HEK293 (cell line): Measurements from ENCODE around the gene ZFR2.
A peak's percentile ranks its signal among the peaks of the same experiment; 100 is the strongest.

Source experiments
- BCL11B ChIP-seq: fragments of 450-650 bp; formaldehyde crosslinking; IDR thresholded peaks from 2 replicates; pipeline ENCODE4 v1.5.1; 2016; ENCODE audit warnings: low read depth, missing biosample characterization, missing genetic modification characterization
- IKZF3 ChIP-seq: fragments of 450-650 bp; IDR thresholded peaks from 2 replicates; pipeline ENCODE4 v1.5.0; 2018; ENCODE audit warnings: missing biosample characterization, mild to moderate bottlenecking, missing genetic modification characterization, moderate library complexity
- INSM2 ChIP-seq: fragments of 450-650 bp; formaldehyde crosslinking; IDR thresholded peaks from 2 replicates; pipeline ENCODE4 v1.5.1; 2016; ENCODE audit warnings: missing biosample characterization, missing genetic modification characterization
- KLF8 ChIP-seq: fragments of 450-650 bp; formaldehyde crosslinking; IDR thresholded peaks from 2 replicates; pipeline ENCODE4 v1.5.1; 2016; ENCODE audit warnings: missing biosample characterization, missing genetic modification characterization
- MEIS1 ChIP-seq: sonication (generic); formaldehyde crosslinking; IDR thresholded peaks from 2 replicates; pipeline ENCODE4 v1.8.1; 2022; ENCODE audit warnings: missing genetic modification reagents, mild to moderate bottlenecking, borderline replicate concordance
- PRDM1 ChIP-seq: fragments of 450-650 bp; formaldehyde crosslinking; IDR thresholded peaks from 2 replicates; pipeline ENCODE4; 2016; ENCODE audit warnings: missing biosample characterization, missing genetic modification characterization
- PRDM10 ChIP-seq: fragments of 450-650 bp; formaldehyde crosslinking; IDR thresholded peaks from 2 replicates; pipeline ENCODE4 v1.5.1; 2016; ENCODE audit warnings: missing biosample characterization, missing genetic modification characterization
- PRDM4 ChIP-seq: fragments of 450-650 bp; formaldehyde crosslinking; IDR thresholded peaks from 2 replicates; pipeline ENCODE4 v1.5.1; 2017; ENCODE audit warnings: missing biosample characterization, missing genetic modification characterization
- REPIN1 ChIP-seq: fragments of 450-650 bp; formaldehyde crosslinking; IDR thresholded peaks from 2 replicates; pipeline ENCODE4 v1.5.1; 2017; ENCODE audit warnings: missing biosample characterization, missing genetic modification characterization, low read depth
- REST ChIP-seq: fragments of 450-650 bp; formaldehyde crosslinking; IDR thresholded peaks from 2 replicates; pipeline ENCODE4 v1.5.1; 2016; ENCODE audit warnings: missing biosample characterization, missing genetic modification characterization
- SCRT1 ChIP-seq: fragments of 450-650 bp; formaldehyde crosslinking; IDR thresholded peaks from 2 replicates; pipeline ENCODE4 v1.5.1; 2016; ENCODE audit warnings: missing biosample characterization, missing genetic modification characterization, borderline replicate concordance
- SCRT2 ChIP-seq: fragments of 450-650 bp; formaldehyde crosslinking; IDR thresholded peaks from 2 replicates; pipeline ENCODE4 v1.5.1; 2016; ENCODE audit warnings: missing biosample characterization, missing genetic modification characterization
- ZBTB8A ChIP-seq: fragments of 450-650 bp; formaldehyde crosslinking; IDR thresholded peaks from 2 replicates; pipeline ENCODE4 v1.5.1; 2016; ENCODE audit warnings: missing biosample characterization, missing genetic modification characterization
- ZNF148 ChIP-seq: fragments of 450-650 bp; formaldehyde crosslinking; IDR thresholded peaks from 2 replicates; pipeline ENCODE4 v1.5.0; 2017; ENCODE audit warnings: missing biosample characterization, missing genetic modification characterization, borderline replicate concordance
- ZNF2 ChIP-seq: fragments of 450-650 bp; formaldehyde crosslinking; IDR thresholded peaks from 2 replicates; pipeline ENCODE4 v1.5.1; 2016; ENCODE audit warnings: missing biosample characterization, missing genetic modification characterization
- ZNF311 ChIP-seq: fragments of 450-650 bp; formaldehyde crosslinking; IDR thresholded peaks from 2 replicates; pipeline ENCODE4 v1.5.1; 2017; ENCODE audit warnings: missing biosample characterization, missing genetic modification characterization, borderline replicate concordance
- ZNF366 ChIP-seq: fragments of 450-650 bp; formaldehyde crosslinking; conservative IDR thresholded peaks from 2 replicates; pipeline ENCODE4 v1.5.1; 2016; ENCODE audit warnings: missing biosample characterization, missing genetic modification characterization
- ZNF433 ChIP-seq: fragments of 450-650 bp; formaldehyde crosslinking; IDR thresholded peaks from 2 replicates; pipeline ENCODE4 v1.5.1; 2016; ENCODE audit warnings: missing biosample characterization, missing genetic modification characterization, low read depth
- ZNF488 ChIP-seq: fragments of 450-650 bp; formaldehyde crosslinking; IDR thresholded peaks from 2 replicates; pipeline ENCODE4 v1.5.1; 2016; ENCODE audit warnings: missing biosample characterization, missing genetic modification characterization
- ZNF514 ChIP-seq: fragments of 450-650 bp; formaldehyde crosslinking; IDR thresholded peaks from 2 replicates; pipeline ENCODE4 v1.5.1; 2016; ENCODE audit warnings: missing biosample characterization, missing genetic modification characterization
- ZNF549 ChIP-seq: fragments of 450-650 bp; IDR thresholded peaks from 2 replicates; pipeline ENCODE4 v1.5.1; 2018; ENCODE audit warnings: missing biosample characterization, missing genetic modification characterization, mild to moderate bottlenecking, inconsistent platforms, moderate library complexity
- ZNF701 ChIP-seq: fragments of 450-650 bp; formaldehyde crosslinking; IDR thresholded peaks from 2 replicates; pipeline ENCODE4 v1.5.1; 2016; ENCODE audit warnings: missing biosample characterization, missing genetic modification characterization
- ZNF768 ChIP-seq: fragments of 450-650 bp; formaldehyde crosslinking; IDR thresholded peaks from 2 replicates; pipeline ENCODE4 v1.5.1; 2018; ENCODE audit warnings: missing biosample characterization, mild to moderate bottlenecking, missing genetic modification characterization
- ZNF777 ChIP-seq: fragments of 450-650 bp; formaldehyde crosslinking; IDR thresholded peaks from 2 replicates; pipeline ENCODE4 v1.5.1; 2017; ENCODE audit warnings: missing biosample characterization, missing genetic modification characterization, borderline replicate concordance
- ZNF837 ChIP-seq: fragments of 450-650 bp; formaldehyde crosslinking; IDR thresholded peaks from 2 replicates; pipeline ENCODE4 v1.5.1; 2016; ENCODE audit warnings: missing biosample characterization, missing genetic modification characterization
- ZSCAN23 ChIP-seq: fragments of 450-650 bp; formaldehyde crosslinking; IDR thresholded peaks from 2 replicates; pipeline ENCODE4 v1.5.1; 2016; ENCODE audit warnings: missing biosample characterization, missing genetic modification characterization

Gene ZFR2

GRCh38 chr19:3785451-3785937 lies 83.3 kb downstream of the ZFR2 start (continued):
- TF ChIP-seq ZNF148 (tag by site-specific recombination) = no peak
- no peak for TF ChIP-seq ZSCAN23 (tag by site-specific recombination)
- TF ChIP-seq PRDM1 (tag by site-specific recombination) = no peak
- no peak for TF ChIP-seq BCL11B (tag by site-specific recombination)
- peak; percentile 63 for TF ChIP-seq PRDM10
- TF ChIP-seq ZBTB8A = peak; percentile 97
- no peak for TF ChIP-seq ZNF514
- TF ChIP-seq ZNF433 (tag by site-specific recombination) = no peak
- no peak for TF ChIP-seq REST (tag by site-specific recombination)
- TF ChIP-seq ZNF701 (tag by site-specific recombination) = no peak
- 0 out of 2 replicates have a peak, but pooled peaks have one; percentile 15 for TF ChIP-seq ZNF768 (tag by site-specific recombination)
- no peak for TF ChIP-seq SCRT1 (tag by site-specific recombination)
- no peak for TF ChIP-seq INSM2 (tag by site-specific recombination)
- TF ChIP-seq KLF8 (tag by site-specific recombination) = no peak
- no peak for TF ChIP-seq ZNF549
- 0 out of 2 replicates have a peak, but pooled peaks have one; percentile 34 for TF ChIP-seq ZNF2
- peak; percentile 83; the same call in 1 of the 2 replicates for TF ChIP-seq ZNF777 (tag by site-specific recombination)
- no peak for TF ChIP-seq MEIS1 (CRISPR knock-in tag)
- no peak for TF ChIP-seq REPIN1 (tag by site-specific recombination)
- TF ChIP-seq ZNF366 (tag by site-specific recombination) = no peak
- TF ChIP-seq IKZF3 (tag by site-specific recombination) = no peak
- no peak for TF ChIP-seq ZNF311
- no peak for TF ChIP-seq PRDM4 (tag by site-specific recombination)
- peak; percentile 53; the same call in 1 of the 2 replicates for TF ChIP-seq SCRT2 (tag by site-specific recombination)
- TF ChIP-seq ZNF837 (tag by site-specific recombination) = no peak
- no peak for TF ChIP-seq ZNF488 (tag by site-specific recombination)
